Left cardiac atrium (tissue), 4 donors: ENCODE data around the gene KIAA1328. TPM values are rescaled to one million over a fixed set of nuclear protein-coding genes. Genes with fewer than 3 reads are reported as not detected.
"Not testable (repeated sequence)": the region's sequence is repeated elsewhere in the genome, so short reads cannot be mapped to it uniquely, and the experiment has no call there.

ENCODE experiments used
- ATAC-seq, 2 donors: fragments of 200-7000 bp; cut with Tn5 transposase; one replicate each; pipeline ENCODE4 v1.9.1; 2020; ENCODE audit warnings: mild to moderate bottlenecking in 2 of 2, moderate library complexity in 2 of 2
- DNase-seq: peaks from one replicate; pipeline ENCODE4 v3.0.0-alpha.2; 2020
- intact Hi-C, 2 donors: fragments of 100-400 bp; cut with DNase I; formaldehyde crosslinking; loops; one replicate each; pipeline versions ENCODE4 v1.14.1 to v1.15.1; 2022 to 2023
- long read RNA-seq: library from polyadenylated mRNA; unstranded; transcript quantifications from one replicate; pipeline ENCODE4 v2.0.0, GENCODE V29; 2021
- total RNA-seq, 2 donors: library from RNA; stranded (reverse); fragmentation: NEBNext Ultra II Directional; extraction: Animal tissue kit (Norgen Biotek cat#: 25700); gene quantifications; one replicate each; pipeline ENCODE4 v1.2.1, GENCODE V29; 2021
- donor health status: DM: no; HTN: yes; CAD: no.
- donor health status: DM: no; HTN: yes; CAD: no; lungs with severe emphysema.
- donor health status: DM: yes; HTN: yes; CAD: no.
- donor health status: Dilated cardiomyopathy.

The KIAA1328 gene
- 1 to 10 TPM; 5.4 to 6.5 TPM for total RNA-seq
- long read RNA-seq, partial matches to known transcripts: 2 of 7 reads
- long read RNA-seq, other reads (novel, unspliced or antisense): 5 of 7 reads

DNA sequence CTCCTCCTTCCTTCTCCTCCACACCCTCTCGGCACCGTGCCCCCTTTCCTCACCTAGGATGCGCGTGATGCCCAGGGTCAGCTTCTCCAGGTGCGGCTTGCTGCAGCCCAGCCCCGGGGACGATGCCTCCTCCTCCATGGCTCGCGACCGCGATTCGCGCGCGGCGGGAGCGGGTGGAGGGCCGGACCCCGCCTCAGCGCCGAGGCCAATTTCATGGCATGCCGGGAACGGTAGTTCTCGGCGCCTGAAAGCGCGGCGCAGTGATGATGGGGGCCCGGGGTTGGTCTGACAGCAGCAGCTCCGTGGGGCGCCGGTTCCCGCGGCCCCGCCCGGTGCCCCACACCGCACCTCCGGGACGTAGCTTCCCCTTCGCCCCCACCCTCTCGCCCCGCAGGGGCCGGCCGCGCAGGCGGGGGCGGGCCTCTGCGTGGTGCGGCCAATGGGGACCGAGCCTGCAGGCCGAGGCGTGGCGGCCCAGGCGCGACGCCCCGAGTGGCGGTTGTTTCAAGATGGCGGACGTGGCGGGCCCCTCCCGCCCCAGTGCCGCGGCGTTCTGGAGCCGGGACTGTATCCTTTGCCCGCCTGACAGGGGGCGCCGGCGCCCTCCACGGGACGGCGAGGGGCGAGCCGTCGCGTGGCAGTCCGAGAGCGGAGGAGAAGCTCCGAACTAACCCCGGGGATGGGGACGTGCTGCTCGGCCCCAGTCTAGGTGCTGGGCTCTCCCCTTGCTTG, at the start of gene KIAA1328, which contains the start of gene TPGS2:
Gene KIAA1328, plus strand, starts transcription at position 498 of the 732 bp plus-strand sequence. Its CDS starts 12 bp downstream, at position 510.
Gene TPGS2, minus strand, starts transcription at position 373 of the 732 bp plus-strand sequence. Its CDS starts 235 bp downstream, at position 138.
- ATAC-seq (peak; percentile 97 to 99), DNase-seq (peak; percentile 90)
- intact Hi-C loops: no loop called here

- intact Hi-C loops: no loop called here
- ATAC-seq (no peak), DNase-seq (no peak)
Measured at GRCh38 chr18:36780748-36781147, 48.2 kb upstream of the KIAA1328 start.

- intact Hi-C loops: no loop called here
- ATAC-seq: no peak
Measured at GRCh38 chr18:36782710-36783109, 46.2 kb upstream of the KIAA1328 start.

GRCh38 chr18:36783792-36784191, 45.1 kb upstream of the KIAA1328 start:
- no peak for DNase-seq
- intact Hi-C loops: no loop called here
- no peak for ATAC-seq

More at GRCh38 chr18:36782710-36783109, 46.2 kb upstream of the KIAA1328 start:
- no peak for DNase-seq

DNA sequence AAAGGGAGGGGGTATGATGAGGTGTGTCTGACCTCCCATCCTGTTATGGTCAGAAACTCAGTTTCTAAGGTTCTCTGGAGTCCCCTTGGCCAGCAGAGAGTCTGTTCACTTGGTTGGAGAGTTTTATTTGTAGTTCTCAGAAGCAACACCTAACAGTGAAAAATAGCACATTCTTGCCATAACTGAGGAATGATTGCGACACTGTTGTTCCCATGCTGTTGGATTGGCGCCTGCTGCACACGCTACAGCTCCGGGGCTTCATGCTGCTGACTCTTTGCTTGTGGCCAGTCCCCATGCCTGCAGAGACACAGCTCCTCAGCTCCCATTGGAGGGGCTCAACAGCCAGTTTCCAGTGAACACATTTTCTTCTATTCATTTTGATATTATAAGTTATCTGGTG, 42.2 kb upstream of the KIAA1328 start:
- peak; percentile 63 for DNase-seq

GRCh38 chr18:36792634-36793283, 36.2 kb upstream of the KIAA1328 start:
- intact Hi-C loops: no loop called here
- DNase-seq (no peak), ATAC-seq (no peak)

More for the DNA sequence above, 42.2 kb upstream of the KIAA1328 start:
- peak; percentile 87 to 97 for ATAC-seq
- intact Hi-C loops: no loop called here

GRCh38 chr18:36798738-36799473, 30.0 kb upstream of the KIAA1328 start:
- ATAC-seq (no peak), DNase-seq (no peak)
- intact Hi-C loops: no loop called here

DNA sequence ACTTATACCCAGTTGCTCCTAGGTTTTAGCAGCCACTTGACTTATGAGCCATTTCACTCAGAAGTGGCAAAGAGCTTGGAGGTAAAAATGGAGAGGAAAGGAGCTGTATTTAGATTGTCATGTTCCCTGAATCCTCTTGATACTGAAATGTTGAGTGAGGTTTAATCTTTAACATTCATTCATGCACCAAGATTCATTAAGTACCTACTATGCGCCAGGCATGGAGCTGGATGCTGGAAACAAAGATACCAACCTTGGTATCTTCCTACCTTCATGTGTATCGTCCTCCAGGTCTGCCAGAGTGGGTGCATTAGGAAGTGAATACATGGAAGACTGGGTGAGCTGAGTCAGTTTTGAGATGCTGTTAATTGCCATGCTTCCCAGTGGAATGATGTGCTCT, 23.8 kb upstream of the KIAA1328 start:
- intact Hi-C loops: loop anchor here in 1 of 2 donors (5.0 kb wide), 1 partner anchor 118 kb away; no protein-coding TSS in a partner anchor
- no peak for DNase-seq
- no peak for ATAC-seq

DNA sequence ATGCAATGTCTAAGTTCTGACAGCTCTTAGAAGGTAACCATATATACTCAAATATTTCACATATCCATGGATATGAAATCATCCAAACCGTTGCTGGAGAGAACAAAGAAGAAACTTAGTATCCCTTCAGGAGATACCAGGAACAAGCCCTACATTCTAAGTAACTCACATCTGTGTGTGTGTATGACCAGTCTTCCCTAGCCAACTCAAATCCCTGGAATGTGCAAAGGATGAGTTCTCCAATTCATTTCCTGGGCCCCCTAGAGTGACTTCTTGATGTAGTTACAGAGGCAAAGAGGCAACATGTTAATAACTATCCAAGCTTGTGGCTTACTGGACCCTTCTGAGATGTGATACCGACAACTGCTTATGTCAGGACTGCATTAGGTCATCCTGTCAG, 20.2 kb upstream of the KIAA1328 start:
- intact Hi-C loops: loop anchor here in 1 of 2 donors (2.0 to 5.0 kb wide), 2 partner anchors 38 to 121 kb away; no protein-coding TSS in a partner anchor
- ATAC-seq: no peak
- DNase-seq: no peak

DNA sequence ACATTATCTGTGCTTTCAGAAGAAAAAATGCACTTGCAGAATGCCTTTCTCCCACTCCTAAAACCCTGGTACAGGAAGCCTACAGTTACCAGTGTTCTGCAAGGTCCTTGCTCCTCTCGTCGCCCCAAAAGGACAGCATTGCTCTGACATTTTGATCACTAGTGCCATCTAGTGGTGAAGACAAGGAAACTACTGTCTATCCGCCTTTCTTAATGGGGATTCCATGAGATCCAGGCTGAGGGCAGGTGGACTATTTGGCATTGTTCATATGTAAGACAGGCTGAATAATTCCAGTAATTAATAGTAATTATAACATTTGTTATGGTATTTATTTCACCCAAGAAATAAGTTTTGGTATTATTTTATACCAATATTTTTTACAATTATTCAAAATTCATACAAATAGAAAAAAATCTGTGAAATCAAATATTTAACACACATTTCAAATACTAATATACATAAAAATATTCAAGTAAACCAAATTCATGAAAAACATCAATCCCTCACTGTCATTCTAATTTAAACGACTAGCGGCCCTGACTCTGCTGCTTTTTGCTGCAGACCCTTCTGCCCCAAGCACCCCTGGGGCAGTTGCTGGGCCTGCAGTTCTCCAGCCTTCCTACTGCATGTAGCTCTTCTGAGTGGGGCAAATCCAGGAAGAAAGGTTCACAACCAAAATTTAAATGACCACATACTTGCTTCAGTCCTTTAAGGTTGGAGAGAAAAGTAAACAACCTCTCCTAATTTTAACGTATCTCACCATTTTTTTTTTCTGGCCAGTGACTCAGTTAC, 19.1 kb upstream of the KIAA1328 start:
- ATAC-seq (peak; percentile 77 to 78), DNase-seq (no peak)
- intact Hi-C loops: loop anchor here in 1 of 2 donors (2.0 to 5.0 kb wide), 2 partner anchors 39 to 122 kb away; no protein-coding TSS in a partner anchor

DNA sequence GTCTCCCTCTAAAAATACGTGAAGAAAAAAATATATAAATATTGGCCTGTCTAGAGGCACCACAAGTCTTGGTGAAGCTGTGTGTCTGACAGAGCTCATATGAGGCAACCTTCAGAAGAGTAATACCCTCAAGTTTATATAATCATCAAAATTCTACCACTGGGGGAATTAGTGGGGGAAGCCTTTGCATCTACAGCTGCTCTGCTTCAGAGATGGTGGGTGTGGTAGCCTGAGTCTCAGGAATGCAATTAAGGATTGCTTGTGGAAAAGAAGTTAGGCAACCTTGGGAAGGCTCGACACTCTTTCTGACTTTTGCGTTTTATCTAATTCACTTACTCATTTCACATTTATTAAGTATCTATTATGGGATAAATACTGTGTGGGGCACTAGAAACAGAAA, 17.5 kb upstream of the KIAA1328 start:
- DNase-seq (no peak), ATAC-seq (peak in 1 of 2 donors; percentile 37)
- intact Hi-C loops: no loop called here

DNA sequence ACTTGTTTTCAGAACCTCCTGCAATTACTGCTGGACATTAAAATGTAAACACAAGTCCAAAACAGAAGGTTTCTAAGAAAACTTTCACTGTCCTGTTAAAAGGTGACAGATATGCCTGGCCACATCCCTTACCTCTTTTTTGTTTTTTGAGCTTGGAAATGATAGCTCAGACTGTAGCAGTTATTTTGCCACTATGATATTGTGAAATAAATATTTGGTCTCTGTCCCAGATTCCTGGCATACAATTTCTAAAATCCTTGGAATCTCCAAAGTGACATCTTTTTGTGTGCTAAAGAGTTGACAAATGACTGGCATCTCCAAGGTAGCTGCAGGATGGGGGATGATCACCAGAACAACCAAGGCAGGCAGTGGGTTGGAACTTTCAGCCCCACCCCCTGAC, 17.0 kb upstream of the KIAA1328 start:
- no peak for ATAC-seq
- no peak for DNase-seq
- intact Hi-C loops: no loop called here

- intact Hi-C loops: no loop called here
- DNase-seq (no peak), ATAC-seq (peak; percentile 21 to 34)
Measured at GRCh38 chr18:36812678-36813077, 16.2 kb upstream of the KIAA1328 start.

GRCh38 chr18:36813101-36813775, 15.7 kb upstream of the KIAA1328 start:
- no peak for ATAC-seq
- intact Hi-C loops: no loop called here
- DNase-seq: no peak

- intact Hi-C loops: no loop called here
- DNase-seq (no peak), ATAC-seq (no peak)
Measured at GRCh38 chr18:36813824-36814223, 15.1 kb upstream of the KIAA1328 start.

- ATAC-seq (peak in 1 of 2 donors; percentile 23), DNase-seq (no peak)
- intact Hi-C loops: no loop called here
Measured at GRCh38 chr18:36814994-36815393, 13.9 kb upstream of the KIAA1328 start.

GRCh38 chr18:36816096-36816495, 12.8 kb upstream of the KIAA1328 start:
- DNase-seq, intact Hi-C loops, ATAC-seq: not testable (repeated sequence)

DNA sequence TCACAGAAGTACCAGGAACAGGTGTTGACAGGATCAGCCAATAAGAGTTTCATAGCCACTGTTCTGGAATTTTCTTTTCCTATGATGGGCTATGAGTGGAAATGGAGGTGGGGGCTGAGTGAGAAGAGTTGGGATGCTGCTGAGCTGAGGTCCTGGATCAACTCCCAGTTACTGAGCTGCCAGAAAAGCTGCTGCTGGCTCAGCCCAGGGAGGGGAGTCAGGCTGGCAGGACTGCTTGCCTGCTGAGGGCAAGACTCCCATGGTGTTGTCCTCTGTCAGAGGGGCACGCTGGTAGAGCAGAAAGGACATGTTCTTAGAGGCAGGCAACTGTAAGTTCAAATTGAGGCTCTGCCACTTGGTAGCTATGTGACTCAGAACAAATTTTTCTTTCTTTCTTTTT, 11.9 kb upstream of the KIAA1328 start:
- ATAC-seq (peak; percentile 32 to 58), DNase-seq (no peak)
- intact Hi-C loops: no loop called here
